SH-SY5Y (cell line): Measurements from ENCODE around the gene XRCC5.

Experiments
- GATA2 ChIP-seq: IDR thresholded peaks from 2 replicates; pipeline ENCODE4 v1.6.1; 2011; ENCODE audit warnings: mild to moderate bottlenecking, low read depth, low read length
- GATA3 ChIP-seq: IDR thresholded peaks from 2 replicates; pipeline ENCODE4 v1.6.1; 2011; ENCODE audit warnings: low read depth, mild to moderate bottlenecking, low read length, moderate library complexity

- TF ChIP-seq GATA2 (no peak), GATA3 (no peak)
Observed at GRCh38 chr2:216114382-216114713, 5.2 kb downstream of the XRCC5 start.
